IMR-90 (cell line): Measurements from ENCODE around the gene OSBP2. TPM values are rescaled to one million over a fixed set of nuclear protein-coding genes. Genes with fewer than 3 reads are reported as not detected.

Experiments used
- ATAC-seq: fragments of 200-7000 bp; cut with Tn5 transposase; 2 replicates; pipeline ENCODE4 v1.9.1; 2020; ENCODE audit warnings: low read depth, mild to moderate bottlenecking, moderate library complexity
- BruUV-seq: library from RNA; stranded (reverse); fragments of 400-500 nt; replicated peaks from 2 replicates; lab custom pipeline; 2021; lab: Mats Ljungman, UMichigan
- CTCF ChIA-PET: fragments of 300-600 bp; formaldehyde crosslinking; extraction: SDS; loops from one replicate; lab custom pipeline; 2021; ENCODE audit warnings: antibody characterized with exemption; lab: Yijun Ruan, JAX
- POLR2A ChIA-PET: fragments of 300-600 bp; sonication (Branson Sonifier 250); formaldehyde crosslinking; loops from one replicate; lab custom pipeline; 2022; ENCODE audit warnings: antibody characterized with exemption; ENCODE audit not compliant: unreplicated experiment; lab: Charles Lee
- DNase-seq: peaks from one replicate; pipeline ENCODE4 v3.0.0; 2013
- H2AFZ ChIP-seq: replicated peaks from 2 replicates; pipeline ENCODE3; 2013; ENCODE audit warnings: low read length, mild to moderate bottlenecking; ENCODE audit not compliant: poor library complexity
- H2AK5ac ChIP-seq: 2 replicates; pipeline ENCODE4 v1.6.1; 2013; ENCODE audit warnings: low read depth, low read length, inconsistent platforms
- H2AK9ac ChIP-seq: replicated peaks from 2 replicates; pipeline ENCODE3; 2013; ENCODE audit warnings: mild to moderate bottlenecking, low read depth, low read length, moderate library complexity; ENCODE audit not compliant: poor library complexity
- H2BK120ac ChIP-seq: 2 replicates; pipeline ENCODE4 v1.6.1; 2013; ENCODE audit warnings: low read depth, low read length, inconsistent platforms
- H2BK15ac ChIP-seq: 3 replicates; pipeline ENCODE4 v1.6.1; 2013; ENCODE audit warnings: low read depth, low read length, inconsistent platforms
- H2BK20ac ChIP-seq: 2 replicates; pipeline ENCODE4 v1.6.1; 2013; ENCODE audit warnings: low read depth, mild to moderate bottlenecking, inconsistent platforms, low read length, moderate library complexity
- H2BK5ac ChIP-seq: 2 replicates; pipeline ENCODE4 v1.6.1; 2013; ENCODE audit warnings: mild to moderate bottlenecking, low read depth, low read length, inconsistent platforms; ENCODE audit not compliant: poor library complexity, severe bottlenecking
- H3K14ac ChIP-seq: replicated peaks from 2 replicates; pipeline ENCODE4 v1.6.1; 2013; ENCODE audit warnings: low read depth, low read length, inconsistent platforms
- H3K18ac ChIP-seq: 2 replicates; pipeline ENCODE4 v1.6.1; 2013; ENCODE audit warnings: low read depth, low read length, control low read depth
- H3K23ac ChIP-seq: 2 replicates; pipeline ENCODE4 v1.6.1; 2013; ENCODE audit warnings: low read depth, low read length, inconsistent platforms
- H3K27ac ChIP-seq: 2 replicates; pipeline ENCODE4 v1.5.1; 2013; ENCODE audit warnings: mild to moderate bottlenecking, control low read depth, low read length; ENCODE audit not compliant: insufficient read depth
- H3K27me3 ChIP-seq: 2 replicates; pipeline ENCODE4 v1.6.1; 2013; ENCODE audit warnings: low read length; ENCODE audit not compliant: control insufficient read depth, insufficient read depth
- H3K36me3 ChIP-seq: 2 replicates; pipeline ENCODE4 v1.6.1; 2013; ENCODE audit warnings: low read length, mixed read lengths; ENCODE audit not compliant: control insufficient read depth, insufficient read depth
- H3K4ac ChIP-seq: 2 replicates; pipeline ENCODE4 v1.6.1; 2013; ENCODE audit warnings: low read depth, low read length, inconsistent platforms
- H3K4me1 ChIP-seq: 2 replicates; pipeline ENCODE4 v1.6.1; 2013; ENCODE audit warnings: low read length, mixed read lengths; ENCODE audit not compliant: control insufficient read depth, insufficient read depth
- H3K4me2 ChIP-seq: 2 replicates; pipeline ENCODE4 v1.6.1; 2013; ENCODE audit warnings: low read depth, mild to moderate bottlenecking, control low read depth, low read length, moderate library complexity
- H3K4me3 ChIP-seq: 2 replicates; pipeline ENCODE4 v1.5.1; 2013; ENCODE audit warnings: low read depth, mild to moderate bottlenecking, control low read depth, low read length, moderate library complexity; ENCODE audit not compliant: insufficient read depth
- H3K56ac ChIP-seq: 2 replicates; pipeline ENCODE4 v1.6.1; 2013; ENCODE audit warnings: low read length, inconsistent platforms; ENCODE audit not compliant: insufficient read depth; ENCODE audit errors: extremely low read depth
- H3K79me1 ChIP-seq, 2 experiments: 2 replicates each; pipeline ENCODE4 v1.6.1; 2013; ENCODE audit warnings: low read length in 2 of 2, inconsistent platforms in 1 of 2, low read depth in 1 of 2
- H3K9ac ChIP-seq: 2 replicates; pipeline ENCODE4 v1.6.1; 2013; ENCODE audit warnings: low read depth, low read length, control low read depth
- H3K9me1 ChIP-seq: 2 replicates; pipeline ENCODE4 v1.6.1; 2013; ENCODE audit warnings: low read length, inconsistent platforms; ENCODE audit not compliant: insufficient read depth
- H3K9me3 ChIP-seq: 2 replicates; pipeline ENCODE4 v1.6.1; 2013; ENCODE audit warnings: low read length; ENCODE audit not compliant: control insufficient read depth, insufficient read depth
- H4K20me1 ChIP-seq: 2 replicates; pipeline ENCODE4 v1.6.1; 2013; ENCODE audit warnings: low read length, inconsistent platforms; ENCODE audit not compliant: insufficient read depth
- H4K5ac ChIP-seq: 2 replicates; pipeline ENCODE4 v1.6.1; 2013; ENCODE audit warnings: mild to moderate bottlenecking, low read depth, low read length, control low read depth
- H4K8ac ChIP-seq, 2 experiments: 2 replicates each; pipeline ENCODE4 v1.6.1; 2013; ENCODE audit warnings: low read depth in 2 of 2, low read length in 2 of 2, control low read depth in 1 of 2, inconsistent platforms in 1 of 2
- H4K91ac ChIP-seq: 2 replicates; pipeline ENCODE4 v1.6.1; 2013; ENCODE audit warnings: low read depth, low read length, inconsistent platforms; ENCODE audit not compliant: insufficient read depth
- BHLHE40 ChIP-seq: fragments of 150-350 bp; IDR thresholded peaks from 2 replicates; pipeline ENCODE4 v1.6.1; 2016; ENCODE audit warnings: mild to moderate bottlenecking, low read depth, low read length
- CEBPB ChIP-seq: IDR thresholded peaks from 2 replicates; pipeline ENCODE4 v1.6.1; 2012; ENCODE audit warnings: low read depth, low read length, improper control_type of control experiment
- CHD1 ChIP-seq: IDR thresholded peaks from 2 replicates; pipeline ENCODE4 v1.6.1; 2012; ENCODE audit warnings: low read depth, low read length, improper control_type of control experiment
- FOS ChIP-seq: fragments of 150-350 bp; IDR thresholded peaks from 2 replicates; pipeline ENCODE4 v1.6.1; 2016; ENCODE audit warnings: low read depth, low read length
- MAFK ChIP-seq: IDR thresholded peaks from 2 replicates; pipeline ENCODE4 v1.6.1; 2012; ENCODE audit warnings: low read depth, low read length, improper control_type of control experiment
- MAZ ChIP-seq: IDR thresholded peaks from 2 replicates; pipeline ENCODE4 v1.6.1; 2012; ENCODE audit warnings: low read depth, mild to moderate bottlenecking, low read length, improper control_type of control experiment, moderate library complexity, borderline replicate concordance
- MXI1 ChIP-seq: IDR thresholded peaks from 2 replicates; pipeline ENCODE4 v1.6.1; 2012; ENCODE audit warnings: low read depth, mild to moderate bottlenecking, low read length, moderate library complexity, borderline replicate concordance
- NFE2L2 ChIP-seq: fragments of 150-350 bp; IDR thresholded peaks from 2 replicates; pipeline ENCODE4 v1.6.1; 2016; ENCODE audit warnings: low read depth, mild to moderate bottlenecking, low read length
- POLR2A ChIP-seq: IDR thresholded peaks from 2 replicates; pipeline ENCODE4 v1.6.1; 2012; ENCODE audit warnings: mild to moderate bottlenecking, low read depth, low read length
- RAD21 ChIP-seq: IDR thresholded peaks from 2 replicates; pipeline ENCODE4 v1.6.1; 2012; ENCODE audit warnings: low read length, improper control_type of control experiment
- RCOR1 ChIP-seq: IDR thresholded peaks from 2 replicates; pipeline ENCODE4 v1.6.1; 2012; ENCODE audit warnings: mild to moderate bottlenecking, low read length, improper control_type of control experiment; ENCODE audit not compliant: insufficient replicate concordance
- RFX5 ChIP-seq: IDR thresholded peaks from 2 replicates; pipeline ENCODE4 v1.8.0; 2012; ENCODE audit warnings: low read depth, mild to moderate bottlenecking, low read length, moderate library complexity
- SMC3 ChIP-seq: fragments of 150-350 bp; IDR thresholded peaks from 2 replicates; pipeline ENCODE4 v1.6.1; 2016; ENCODE audit warnings: low read depth, mild to moderate bottlenecking, antibody characterized with exemption, low read length, moderate library complexity
- WGBS, 2 experiments: methylation state at CpG; one replicate each; pipeline versions ENCODE4 v1.1.5 to v1.1.7; 2013; ENCODE audit warnings: missing lambda C conversion rate in 2 of 2; ENCODE audit not compliant: insufficient read length in 1 of 2; ENCODE audit errors: extremely low coverage in 2 of 2; 5-methylcytosine and 5-hydroxymethylcytosine counted together
- dilution Hi-C: fragments of 300-500 bp; cut with HindIII; formaldehyde crosslinking; loops from one replicate; pipeline ENCODE4 v1.14.3; 2018; ENCODE audit warnings: low sequenced_read_pairs; ENCODE audit not compliant: unreplicated experiment
- in situ Hi-C: fragments of 300-500 bp; cut with MboI; formaldehyde crosslinking; loops from 3 replicates; pipeline ENCODE4 v1.14.3; 2019; ENCODE audit warnings: low sequenced_read_pairs, inconsistent platforms, mixed read lengths
- intact Hi-C: fragments of 100-400 bp; cut with micrococcal nuclease; formaldehyde crosslinking; loops from 2 replicates; pipeline ENCODE4 v1.10.0; 2022
- polyA plus RNA-seq, 3 experiments: library from polyadenylated mRNA; depleted of rRNA; stranded (reverse); fragments of >200 nt; gene quantifications; 2 replicates each; pipeline ENCODE4 v1.2.3, GENCODE V29; 2012; ENCODE audit warnings: low replicate concordance in 1 of 3
- total RNA-seq: library from RNA; depleted of rRNA; stranded (reverse); fragments of >200 nt; gene quantifications from 2 replicates; pipeline ENCODE4 v1.2.3, GENCODE V29; 2012
- TF ChIP-seq, protein P1 (sequence below): fragments of 150-350 bp; IDR thresholded peaks from 2 replicates; pipeline ENCODE4 v1.6.1; 2017; ENCODE audit warnings: mild to moderate bottlenecking, antibody characterized with exemption, low read length, low read depth
- TF ChIP-seq, protein P2 (sequence below): conservative IDR thresholded peaks from 2 replicates; pipeline ENCODE4 v1.5.1; 2012; ENCODE audit warnings: mild to moderate bottlenecking, low read depth, low read length, improper control_type of control experiment

OSBP2 gene
- total and polyA plus RNA-seq, 2 of the 4 experiments (the other 2 are of a cell fraction), result 1.8 to 2.2 TPM

- H4K91ac ChIP-seq, result peak overlapping the region; percentile 82
- H2AK5ac ChIP-seq, result peak overlapping the region; percentile 84
- WGBS, 2 experiments, result 28% methylated on average over 6 of the region's 12 CpGs; no CpG with 5 or more reads in 1 of the 2 experiments
- peak overlapping the region; percentile 96 for H2BK5ac ChIP-seq
- peak overlapping the region; percentile 51; the same call in 1 of the 3 replicates for H2BK15ac ChIP-seq
- peak overlapping the region; percentile 66 for H3K27ac ChIP-seq
- peak overlapping the region; percentile 88 for H3K14ac ChIP-seq
- peak overlapping the region; percentile 81 for H2AK9ac ChIP-seq
- H3K56ac ChIP-seq, result peak overlapping the region; percentile 80
- dilution Hi-C loops (no loop called here), intact Hi-C loops (no loop called here), in situ Hi-C loops (no loop called here)
- peak overlapping the region; percentile 83 for H3K4ac ChIP-seq
- no peak overlapping the region for H3K9ac ChIP-seq
- H3K36me3 ChIP-seq, result no peaks in the 10 kb centered on the region
- DNase-seq (peak; percentile 97), ATAC-seq (peak; percentile 86)
- ChIA-PET CTCF (interaction anchor here (0.7 kb wide), 1 partner anchor 17 kb away, joined by 3 read pairs; no protein-coding TSS in a partner anchor), POLR2A (no interaction called here)
- peak overlapping the region; percentile 44 for H3K4me2 ChIP-seq
- no TSS peak for BruUV-seq
- peak overlapping the region; percentile 48; the same call in 1 of the 2 replicates for H3K18ac ChIP-seq
- peaks cover 9% of the 10 kb centered on the region for H3K9me1 ChIP-seq
- H3K4me1 ChIP-seq, result peaks cover 10% of the 10 kb centered on the region
- H3K9me3 ChIP-seq, result no peaks in the 10 kb centered on the region
- H4K8ac ChIP-seq, result peak overlapping the region; percentile 54 to 86
- peak overlapping the region; percentile 67 for H2AFZ ChIP-seq
- peak overlapping the region; percentile 60; the same call in 1 of the 2 replicates for H2BK20ac ChIP-seq
- peaks cover 3% of the 10 kb centered on the region; the same call in 1 of the 2 replicates for H4K20me1 ChIP-seq
- peak overlapping the region; percentile 68; the same call in 1 of the 2 replicates for H3K23ac ChIP-seq
- H2BK120ac ChIP-seq, result peak overlapping the region; percentile 87
- peak overlapping the region; percentile 33; the same call in 1 of the 2 replicates for H4K5ac ChIP-seq
- H3K27me3 ChIP-seq, result no peaks in the 10 kb centered on the region
- no peaks in the 10 kb centered on the region for H3K79me1 ChIP-seq
- no peak overlapping the region for H3K4me3 ChIP-seq
- TF ChIP-seq RAD21, result no peak
- peak; percentile 55; the same call in 1 of the 2 replicates for TF ChIP-seq FOS
- TF ChIP-seq RFX5, result no peak
- TF ChIP-seq POLR2A, result peak; percentile 50; the same call in 1 of the 2 replicates
- no peak for TF ChIP-seq MAZ
- TF ChIP-seq RCOR1, result no peak
- TF ChIP-seq NFE2L2, result no peak
- TF ChIP-seq MAFK, result peak; percentile 91
- no peak for TF ChIP-seq SMC3
- TF ChIP-seq CEBPB, result peak; percentile 85
- TF ChIP-seq BHLHE40, result no peak
- TF ChIP-seq, protein P1, sequence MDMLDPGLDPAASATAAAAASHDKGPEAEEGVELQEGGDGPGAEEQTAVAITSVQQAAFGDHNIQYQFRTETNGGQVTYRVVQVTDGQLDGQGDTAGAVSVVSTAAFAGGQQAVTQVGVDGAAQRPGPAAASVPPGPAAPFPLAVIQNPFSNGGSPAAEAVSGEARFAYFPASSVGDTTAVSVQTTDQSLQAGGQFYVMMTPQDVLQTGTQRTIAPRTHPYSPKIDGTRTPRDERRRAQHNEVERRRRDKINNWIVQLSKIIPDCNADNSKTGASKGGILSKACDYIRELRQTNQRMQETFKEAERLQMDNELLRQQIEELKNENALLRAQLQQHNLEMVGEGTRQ, result no peak
- no peak for TF ChIP-seq MXI1
- TF ChIP-seq CHD1, result no peak
- TF ChIP-seq, protein P2, sequence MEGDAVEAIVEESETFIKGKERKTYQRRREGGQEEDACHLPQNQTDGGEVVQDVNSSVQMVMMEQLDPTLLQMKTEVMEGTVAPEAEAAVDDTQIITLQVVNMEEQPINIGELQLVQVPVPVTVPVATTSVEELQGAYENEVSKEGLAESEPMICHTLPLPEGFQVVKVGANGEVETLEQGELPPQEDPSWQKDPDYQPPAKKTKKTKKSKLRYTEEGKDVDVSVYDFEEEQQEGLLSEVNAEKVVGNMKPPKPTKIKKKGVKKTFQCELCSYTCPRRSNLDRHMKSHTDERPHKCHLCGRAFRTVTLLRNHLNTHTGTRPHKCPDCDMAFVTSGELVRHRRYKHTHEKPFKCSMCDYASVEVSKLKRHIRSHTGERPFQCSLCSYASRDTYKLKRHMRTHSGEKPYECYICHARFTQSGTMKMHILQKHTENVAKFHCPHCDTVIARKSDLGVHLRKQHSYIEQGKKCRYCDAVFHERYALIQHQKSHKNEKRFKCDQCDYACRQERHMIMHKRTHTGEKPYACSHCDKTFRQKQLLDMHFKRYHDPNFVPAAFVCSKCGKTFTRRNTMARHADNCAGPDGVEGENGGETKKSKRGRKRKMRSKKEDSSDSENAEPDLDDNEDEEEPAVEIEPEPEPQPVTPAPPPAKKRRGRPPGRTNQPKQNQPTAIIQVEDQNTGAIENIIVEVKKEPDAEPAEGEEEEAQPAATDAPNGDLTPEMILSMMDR, result no peak
Measured at GRCh38 chr22:30829901-30830550, 135.4 kb downstream of the OSBP2 start.
